Right cardiac atrium (tissue), 5 donors: Measurements from ENCODE around the gene VPS35L. TPM values are rescaled to one million over a fixed set of nuclear protein-coding genes. Genes with fewer than 3 reads are reported as not detected.

Source experiments
- ATAC-seq, 2 donors: fragments of 200-7000 bp; cut with Tn5 transposase; one replicate each; pipeline versions ENCODE4 v1.8.0 to v1.9.1; 2020; ENCODE audit warnings: moderate library complexity in 2 of 2, mild to moderate bottlenecking in 1 of 2
- DNase-seq, 3 donors: peaks; one replicate each; pipeline ENCODE4 v3.0.0-alpha.2; 2020
- H3K27ac ChIP-seq: one replicate; pipeline ENCODE4 v1.5.1; 2013; ENCODE audit warnings: mild to moderate bottlenecking, low read length, control low read depth, moderate library complexity
- H3K27me3 ChIP-seq: one replicate; pipeline ENCODE4 v1.6.1; 2013; ENCODE audit not compliant: control insufficient read depth, insufficient read depth
- H3K4me1 ChIP-seq: one replicate; pipeline ENCODE4 v1.6.1; 2013; ENCODE audit warnings: low read length; ENCODE audit not compliant: control insufficient read depth, insufficient read depth
- H3K4me3 ChIP-seq: one replicate; pipeline ENCODE4 v1.5.1; 2013; ENCODE audit warnings: low read length, control low read depth
- H3K9me3 ChIP-seq: one replicate; pipeline ENCODE4 v1.6.1; 2013; ENCODE audit warnings: low read length; ENCODE audit not compliant: control insufficient read depth
- WGBS: extraction: QIAGEN DNeasy Blood & Tissue Kit; methylation state at CpG from one replicate; pipeline ENCODE4 v1.1.7; 2013; 5-methylcytosine and 5-hydroxymethylcytosine counted together
- intact Hi-C, 4 donors: fragments of 100-400 bp; cut with DNase I; formaldehyde crosslinking; loops; one replicate each; pipeline versions ENCODE4 v1.11.0 to v1.14.0; 2022 to 2023
- long read RNA-seq, 4 donors: library from polyadenylated mRNA; unstranded; transcript quantifications; one replicate each; pipeline ENCODE4 v2.0.0, GENCODE V29; 2020 to 2021
- polyA plus RNA-seq: library from polyadenylated mRNA; stranded (reverse); fragments of 200-250 nt; gene quantifications from one replicate; pipeline ENCODE4 v1.2.3, GENCODE V29; 2013
- total RNA-seq, 4 donors: library from RNA; stranded (reverse); fragmentation: NEBNext Ultra II Directional; extraction: Animal tissue kit (Norgen Biotek cat#: 25700); gene quantifications; one replicate each; pipeline ENCODE4 v1.2.1, GENCODE V29; 2021
- donor health status: healthy with polysubstance abuse.
- donor health status: DM: no; HTN: yes; CAD: no.
- donor health status: DM: no; HTN: no; CAD: no.
- donor health status: DM: no; HTN: yes; CAD: no; lungs with severe emphysema.
- donor health status: DM: yes; HTN: yes; CAD: no.

The VPS35L gene
- total RNA-seq: 10 to 100 TPM; 31.5 to 40.1 (median 33.9) TPM
- 19.8 TPM for polyA plus RNA-seq
- long read RNA-seq, donor 1, transcript VPS35L-203 (31 exons, 3,855 nt): major isoform, 71 of 115 reads
- long read RNA-seq, donor 1, partial matches to known transcripts: 29 of 115 reads
- long read RNA-seq, donor 1, other reads (novel, unspliced or antisense): 12 of 115 reads
- long read RNA-seq, donor 2, transcript VPS35L-203 (31 exons, 3,855 nt): major isoform, 17 of 30 reads
- long read RNA-seq, donor 2, partial matches to known transcripts: 10 of 30 reads
- long read RNA-seq, donor 2, other reads (novel, unspliced or antisense): 3 of 30 reads
- long read RNA-seq, donor 3, transcript VPS35L-203 (31 exons, 3,855 nt): major isoform, 135 of 226 reads
- long read RNA-seq, donor 3, partial matches to known transcripts: 49 of 226 reads
- long read RNA-seq, donor 3, other reads (novel, unspliced or antisense): 42 of 226 reads
- long read RNA-seq, donor 4, transcript VPS35L-203 (31 exons, 3,855 nt): major isoform, 16 of 29 reads
- long read RNA-seq, donor 4, partial matches to known transcripts: 7 of 29 reads
- long read RNA-seq, donor 4, other reads (novel, unspliced or antisense): 5 of 29 reads

- DNase-seq: peak; percentile 99
- WGBS: under 1% methylated on average over 53 of the region's 53 CpGs
- H3K27me3 ChIP-seq: no peaks in the 10 kb centered on the region
- peaks cover 5% of the 10 kb centered on the region for H3K4me1 ChIP-seq
- intact Hi-C loops: loop anchor here in 2 of 4 donors (5.0 kb wide), 1 partner anchor 332 kb away; no protein-coding TSS in a partner anchor
- H3K9me3 ChIP-seq: no peaks in the 10 kb centered on the region
- peak within 1 kb of the TSS; percentile 76 for H3K4me3 ChIP-seq
- peak within 1 kb of the TSS; percentile 97 for H3K27ac ChIP-seq
- peak; percentile 100 for ATAC-seq
These were observed at the start of gene VPS35L for GRCh38 chr16:19555186-19555937. VPS35L (plus strand) TSS chr16:19555703; CDS start chr16:19555730, 27 bp downstream.

GRCh38 chr16:19506965-19507364 is 48.5 kb upstream of the VPS35L start:
- intact Hi-C loops: loop anchor here in 3 of 4 donors (10.0 kb wide), 2 partner anchors 412 to 422 kb away; no protein-coding TSS in a partner anchor
- DNase-seq (no peak), ATAC-seq (no peak)
- peaks cover 1% of the 10 kb centered on the region for H3K4me1 ChIP-seq
- H3K4me3 ChIP-seq: no peak overlapping the region
- no peaks in the 10 kb centered on the region for H3K27me3 ChIP-seq
- no peak overlapping the region for H3K27ac ChIP-seq
- 98% methylated on average over 4 of the region's 4 CpGs for WGBS
- no peaks in the 10 kb centered on the region for H3K9me3 ChIP-seq

- 94% methylated on average over 2 of the region's 2 CpGs for WGBS
- no peak overlapping the region for H3K27ac ChIP-seq
- H3K9me3 ChIP-seq: no peaks in the 10 kb centered on the region
- no peak overlapping the region for H3K4me3 ChIP-seq
- no peak for DNase-seq
- intact Hi-C loops: loop anchor here in 3 of 4 donors (10.0 kb wide), 2 partner anchors 413 to 423 kb away; no protein-coding TSS in a partner anchor
- ATAC-seq: peak in 1 of 2 donors; percentile 43
- H3K4me1 ChIP-seq: peaks cover 1% of the 10 kb centered on the region
- H3K27me3 ChIP-seq: no peaks in the 10 kb centered on the region
These were observed 47.6 kb upstream of the VPS35L start for GRCh38 chr16:19507867-19508266.

GRCh38 chr16:19512297-19512696 is 43.2 kb upstream of the VPS35L start:
- intact Hi-C loops: no loop called here
- Histone ChIP-seq H3K27me3 (no peaks in the 10 kb centered on the region), H3K4me1 (peaks cover 1% of the 10 kb centered on the region), H3K9me3 (no peaks in the 10 kb centered on the region), H3K27ac (no peak overlapping the region), H3K4me3 (no peak overlapping the region)
- no peak for DNase-seq
- ATAC-seq: no peak

GRCh38 chr16:19513377-19514053 is 42.0 kb upstream of the VPS35L start:
- peaks cover 1% of the 10 kb centered on the region for H3K4me1 ChIP-seq
- ATAC-seq (peak in 1 of 2 donors; percentile 33), DNase-seq (no peak)
- intact Hi-C loops: no loop called here
- WGBS: 74% methylated on average over 4 of the region's 4 CpGs
- no peaks in the 10 kb centered on the region for H3K9me3 ChIP-seq
- H3K27ac ChIP-seq: no peak overlapping the region
- H3K27me3 ChIP-seq: no peaks in the 10 kb centered on the region
- no peak overlapping the region for H3K4me3 ChIP-seq

- ATAC-seq: no peak
- Histone ChIP-seq H3K9me3 (no peaks in the 10 kb centered on the region), H3K4me1 (peaks cover under 1% of the 10 kb centered on the region), H3K4me3 (no peak overlapping the region), H3K27me3 (no peaks in the 10 kb centered on the region), H3K27ac (no peak overlapping the region)
- no peak for DNase-seq
- intact Hi-C loops: no loop called here
- 93% methylated on average over 2 of the region's 2 CpGs for WGBS
These were observed 39.7 kb upstream of the VPS35L start for GRCh38 chr16:19515757-19516156.

- Histone ChIP-seq H3K4me3 (no peak overlapping the region), H3K27ac (no peak overlapping the region), H3K9me3 (no peaks in the 10 kb centered on the region), H3K27me3 (no peaks in the 10 kb centered on the region), H3K4me1 (peaks cover 2% of the 10 kb centered on the region)
- DNase-seq (no peak), ATAC-seq (no peak)
- 88% methylated on average over 8 of the region's 8 CpGs for WGBS
- intact Hi-C loops: no loop called here
These were observed 37.9 kb upstream of the VPS35L start for GRCh38 chr16:19517424-19518089.

GRCh38 chr16:19518388-19518787 is 37.1 kb upstream of the VPS35L start:
- no peak overlapping the region for H3K27ac ChIP-seq
- peaks cover 2% of the 10 kb centered on the region for H3K4me1 ChIP-seq
- DNase-seq: no peak
- WGBS: 76% methylated on average over 2 of the region's 2 CpGs
- H3K27me3 ChIP-seq: no peaks in the 10 kb centered on the region
- no peaks in the 10 kb centered on the region for H3K9me3 ChIP-seq
- no peak for ATAC-seq
- no peak overlapping the region for H3K4me3 ChIP-seq
- intact Hi-C loops: no loop called here

- DNase-seq (no peak), ATAC-seq (no peak)
- 7% methylated on average over 8 of the region's 8 CpGs for WGBS
- intact Hi-C loops: no loop called here
- H3K9me3 ChIP-seq: no peaks in the 10 kb centered on the region
- peaks cover 6% of the 10 kb centered on the region for H3K4me1 ChIP-seq
- peak overlapping the region; percentile 46 for H3K27ac ChIP-seq
- peak overlapping the region; percentile 68 for H3K4me3 ChIP-seq
- H3K27me3 ChIP-seq: no peaks in the 10 kb centered on the region
These were observed 34.6 kb upstream of the VPS35L start for GRCh38 chr16:19520861-19521331.
